ENCODE data around the gene RARRES2.

- TF ChIP-seq POLR2AphosphoS5 (IDR thresholded peaks at IDR 0.05; ENCODE audit: low read depth) (no peak), REST (IDR thresholded peaks at IDR 0.05; ENCODE audit: insufficient replicate concordance, low read depth) (no peak), CTCF (IDR thresholded peaks at IDR 0.05; ENCODE audit: insufficient read depth, low read length) (no peak)
These were observed 21.9 kb upstream of the RARRES2 start for GRCh38 chr7:150363370-150363769.

Data from HL-60 (cell line).